Measurements from ENCODE around the gene RCSD1. TPM values are rescaled to one million over a fixed set of nuclear protein-coding genes. Genes with fewer than 3 reads are reported as not detected.

Gene RCSD1
- total and polyA plus RNA-seq, 2 of the 13 experiments (the other 11 are each of a cell fraction or from before 2014, with no cell fraction given), result not detected

GRCh38 chr1:167715157-167715999, 85.3 kb downstream of the RCSD1 start (continued):
- TF ChIP-seq RBM39 (IDR thresholded peaks at IDR 0.05; ENCODE audit: low read depth, low read length, poor library complexity, severe bottlenecking) (no peak), MYPOP (CRISPR knock-in tag; IDR thresholded peaks at IDR 0.05) (peak; percentile 33; the same call in 1 of the 2 replicates), ZFP36L1 (CRISPR knock-in tag; IDR thresholded peaks at IDR 0.05) (no peak), SIN3A (IDR thresholded peaks at IDR 0.05; ENCODE audit: borderline replicate concordance, low read depth, low read length) (peak; percentile 19; the same call in 1 of the 2 replicates), ZNF335 (CRISPR knock-in tag; IDR thresholded peaks at IDR 0.05) (0 out of 2 replicates have a peak, but pooled peaks have one; percentile 39), KLF16 (CRISPR knock-in tag; IDR thresholded peaks at IDR 0.05) (peak in 1 of 2 experiments; percentile 70; a peak in 2 of 4 replicates), HDAC1 (CRISPR knock-in tag; IDR thresholded peaks at IDR 0.05) (peak; percentile 46; the same call in 1 of the 2 replicates), ZNF766 (CRISPR knock-in tag; IDR thresholded peaks at IDR 0.05; ENCODE audit: borderline replicate concordance) (0 out of 2 replicates have a peak, but pooled peaks have one; percentile 3), SKIL (CRISPR knock-in tag; IDR thresholded peaks at IDR 0.05; ENCODE audit: borderline replicate concordance) (no peak), SP1 (IDR thresholded peaks at IDR 0.05) (no peak), SP1 (CRISPR knock-in tag; IDR thresholded peaks at IDR 0.05) (no peak), ASH2L (IDR thresholded peaks at IDR 0.05; ENCODE audit: insufficient read length, low read depth, low read length) (no peak), BRCA1 (CRISPR knock-in tag; IDR thresholded peaks at IDR 0.05) (0 out of 2 replicates have a peak, but pooled peaks have one; percentile 18), NFIC (IDR thresholded peaks at IDR 0.05; ENCODE audit: low read length) (peak; percentile 50; the same call in 1 of the 2 replicates), HNRNPL (IDR thresholded peaks at IDR 0.05; ENCODE audit: low read depth, low read length) (no peak), GABPA (IDR thresholded peaks at IDR 0.05; ENCODE audit: low read depth, low read length) (no peak), GABPA (CRISPR knock-in tag; IDR thresholded peaks at IDR 0.05; ENCODE audit: low read depth) (0 out of 2 replicates have a peak, but pooled peaks have one; percentile 10), ZFP36L2 (CRISPR knock-in tag; IDR thresholded peaks at IDR 0.05) (no peak), TCF12 (IDR thresholded peaks at IDR 0.05) (no peak), TCF12 (CRISPR knock-in tag; IDR thresholded peaks at IDR 0.05) (no peak), HMG20A (CRISPR knock-in tag; IDR thresholded peaks at IDR 0.05; ENCODE audit: borderline replicate concordance) (no peak), KDM1A (CRISPR knock-in tag; IDR thresholded peaks at IDR 0.05) (peak; percentile 65; the same call in 1 of the 2 replicates), ZNF747 (CRISPR knock-in tag; IDR thresholded peaks at IDR 0.05; ENCODE audit: borderline replicate concordance) (0 out of 2 replicates have a peak, but pooled peaks have one; percentile 28), ZNF749 (CRISPR knock-in tag; IDR thresholded peaks at IDR 0.05; ENCODE audit: borderline replicate concordance) (no peak), ZNF263 (CRISPR knock-in tag; IDR thresholded peaks at IDR 0.05) (no peak), ZNF33B (CRISPR knock-in tag; IDR thresholded peaks at IDR 0.05) (no peak), ZNF576 (CRISPR knock-in tag; IDR thresholded peaks at IDR 0.05) (no peak), HDAC6 (IDR thresholded peaks at IDR 0.05; ENCODE audit: low read depth, low read length) (no peak), MIER3 (CRISPR knock-in tag; IDR thresholded peaks at IDR 0.05; ENCODE audit: borderline replicate concordance) (peak; percentile 64; the same call in 1 of the 2 replicates)
